Bone marrow (tissue), 2 donors: ENCODE measurements around the gene DAZAP2.
A peak's percentile ranks its signal among the peaks of the same experiment; 100 is the strongest.
"Not testable (repeated sequence)": the region's sequence is repeated elsewhere in the genome, so short reads cannot be mapped to it uniquely, and the experiment has no call there.

Experiments used
- DNase-seq, 2 donors: peaks; one replicate each; lab custom pipeline; 2025; lab: John Stamatoyannopoulos, UW

The DAZAP2 gene

GRCh38 chr12:51247523-51248206 is 9.0 kb downstream of the DAZAP2 start:
- DNase-seq = no peak

- no peak for DNase-seq
These were observed 14.7 kb downstream of the DAZAP2 start for GRCh38 chr12:51253276-51253675.

DNA sequence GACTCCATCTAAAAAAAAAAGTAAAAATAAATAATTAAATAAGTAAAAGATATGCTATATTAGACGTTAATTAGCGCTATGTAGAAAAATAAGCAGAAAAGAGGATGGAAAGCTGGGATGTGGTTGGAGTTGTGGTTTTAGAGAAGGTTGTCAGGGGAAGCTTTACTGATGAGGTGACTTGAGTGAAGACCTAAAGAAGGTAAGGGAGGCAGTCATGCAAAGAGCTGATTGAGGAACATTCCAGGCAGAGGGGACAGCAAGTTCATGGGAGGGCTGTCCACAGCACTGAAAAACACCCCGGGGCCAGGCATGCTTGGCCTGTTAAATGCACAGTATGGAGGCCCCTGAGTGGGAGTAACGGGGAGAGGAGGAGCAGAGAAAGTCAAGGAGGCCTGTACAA is 15.9 kb downstream of the DAZAP2 start:
- no peak for DNase-seq

DNA sequence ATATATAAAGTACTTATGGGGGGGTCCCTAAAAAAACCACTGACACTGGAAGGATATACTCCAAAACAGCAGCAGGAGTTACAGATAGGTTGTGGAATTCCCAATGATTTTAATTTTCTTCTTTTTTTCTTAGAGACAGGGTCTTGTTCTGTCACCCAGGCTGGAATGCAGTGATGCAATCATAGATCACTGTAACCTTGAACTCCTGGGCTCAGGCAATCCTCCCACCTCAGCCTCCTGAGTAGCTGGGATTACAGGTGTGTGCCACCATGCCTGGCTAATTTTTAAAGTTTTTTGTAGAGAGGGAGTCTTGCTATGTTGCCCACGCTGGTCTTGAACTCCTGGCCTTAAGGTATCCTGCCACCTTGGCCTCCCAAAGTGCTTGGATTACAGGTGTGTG is 21.0 kb downstream of the DAZAP2 start:
- not testable (repeated sequence) for DNase-seq

DNA sequence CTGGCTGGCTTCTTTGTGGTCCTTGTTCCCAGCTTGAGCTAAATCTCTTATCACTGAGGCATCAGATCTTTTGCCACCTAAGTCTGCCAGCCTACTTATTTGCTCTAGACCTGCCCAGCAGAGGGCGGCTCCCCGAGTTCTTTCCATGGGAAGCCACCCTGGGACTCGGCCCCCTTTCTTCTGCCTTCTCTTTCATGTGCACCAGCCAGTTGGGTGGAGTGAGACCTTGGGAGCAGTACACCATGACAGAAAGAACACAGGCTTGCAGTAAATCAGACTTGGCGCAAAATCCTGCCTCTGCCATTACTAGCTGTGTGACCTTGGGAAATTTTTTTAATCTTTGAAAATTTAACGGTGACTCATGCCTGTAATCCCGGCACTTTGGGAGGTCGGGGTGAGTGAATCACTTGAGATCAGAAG is 24.1 kb downstream of the DAZAP2 start:
- DNase-seq = peak in 1 of 2 donors; percentile 50

DNA sequence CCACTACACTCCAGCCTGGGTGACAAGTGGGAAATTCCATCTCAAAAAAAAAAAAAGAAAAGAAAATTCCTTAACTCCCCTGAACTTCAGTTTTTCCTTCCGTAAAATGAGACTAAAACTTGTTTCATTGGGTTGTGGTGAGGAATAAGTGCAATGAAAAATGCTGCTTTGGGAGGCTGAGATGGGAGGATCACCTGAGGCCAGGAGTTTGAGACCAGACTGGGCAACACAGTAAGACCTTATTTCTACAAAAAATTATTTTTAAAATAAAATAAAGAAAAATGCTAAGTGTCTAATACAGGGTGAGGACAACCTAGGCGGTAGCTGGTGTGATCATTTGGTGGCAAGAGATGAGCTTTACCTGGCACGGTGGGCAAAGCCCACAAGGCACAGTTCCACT is 24.7 kb downstream of the DAZAP2 start:
- no peak for DNase-seq

- DNase-seq = no peak
These were observed 25.7 kb downstream of the DAZAP2 start for GRCh38 chr12:51264297-51264696.

DNA sequence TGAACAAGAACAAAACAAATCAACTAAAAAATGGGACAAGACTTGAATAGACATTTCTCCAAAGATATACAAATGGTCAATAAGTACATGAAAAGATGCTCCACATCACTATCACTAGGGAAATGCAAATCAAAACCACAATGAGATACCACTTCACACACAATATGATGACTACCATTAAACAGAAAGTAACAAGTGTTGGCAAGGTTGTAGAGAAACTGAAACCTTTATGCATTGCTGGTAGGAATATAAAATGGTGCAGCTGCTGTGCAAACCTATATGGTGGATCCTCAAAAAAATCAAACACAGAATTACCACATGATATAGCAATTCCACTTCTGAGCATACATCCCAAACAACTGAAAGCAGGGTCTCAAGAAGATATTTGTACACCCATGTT is 26.4 kb downstream of the DAZAP2 start:
- no peak for DNase-seq

DNA sequence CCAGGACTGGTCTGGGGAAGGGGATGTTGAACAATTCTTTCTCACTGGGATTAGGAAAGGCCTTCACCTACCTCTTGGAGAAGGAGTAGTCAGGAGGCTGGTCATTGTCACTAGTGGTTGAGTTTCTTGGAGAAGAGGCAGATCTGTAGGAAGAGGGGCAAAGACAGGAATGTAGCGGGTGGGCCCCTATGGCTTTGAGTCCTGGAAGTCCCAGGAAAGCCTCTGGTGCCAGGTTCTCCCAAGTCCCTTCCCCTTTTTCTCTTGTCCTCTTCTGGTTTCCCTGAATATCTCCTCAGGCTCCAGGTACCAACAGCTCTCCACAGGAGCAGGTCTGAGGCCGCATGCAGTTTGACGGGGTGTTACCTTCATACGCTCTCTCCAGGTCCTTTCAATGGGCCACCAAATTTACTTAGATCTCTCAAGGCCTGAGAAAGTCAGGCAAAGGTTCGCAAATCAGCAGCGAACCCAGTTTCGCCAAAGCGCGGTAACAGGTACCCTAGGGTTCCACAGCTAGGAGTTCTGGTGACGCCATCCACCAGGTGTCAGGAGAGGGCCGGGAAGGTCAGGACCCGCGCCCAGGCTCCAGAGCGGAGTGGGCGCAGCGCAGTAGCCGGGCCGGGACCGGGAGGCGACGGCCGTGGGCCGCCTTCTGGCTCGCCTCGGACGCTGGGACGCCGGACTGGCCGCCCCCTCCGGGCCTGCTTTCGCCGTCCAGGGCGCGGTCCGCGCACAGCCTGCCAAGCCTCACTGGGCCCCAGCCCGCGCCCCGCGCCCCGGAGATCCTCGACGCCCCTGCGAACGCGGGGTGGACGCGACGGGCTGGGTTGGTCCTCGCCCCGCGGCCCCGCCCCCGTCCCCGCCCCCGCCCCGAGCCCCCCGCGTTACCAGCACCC is 30.8 kb downstream of the DAZAP2 start:
- DNase-seq = no peak

GRCh38 chr12:51270067-51270950 is 31.7 kb downstream of the DAZAP2 start, which contains the start of gene SMAGP:
SMAGP (minus strand) TSS chr12:51270415; CDS start chr12:51269278, 1,137 bp downstream.
- DNase-seq = peak in 1 of 2 donors; percentile 39

DNA sequence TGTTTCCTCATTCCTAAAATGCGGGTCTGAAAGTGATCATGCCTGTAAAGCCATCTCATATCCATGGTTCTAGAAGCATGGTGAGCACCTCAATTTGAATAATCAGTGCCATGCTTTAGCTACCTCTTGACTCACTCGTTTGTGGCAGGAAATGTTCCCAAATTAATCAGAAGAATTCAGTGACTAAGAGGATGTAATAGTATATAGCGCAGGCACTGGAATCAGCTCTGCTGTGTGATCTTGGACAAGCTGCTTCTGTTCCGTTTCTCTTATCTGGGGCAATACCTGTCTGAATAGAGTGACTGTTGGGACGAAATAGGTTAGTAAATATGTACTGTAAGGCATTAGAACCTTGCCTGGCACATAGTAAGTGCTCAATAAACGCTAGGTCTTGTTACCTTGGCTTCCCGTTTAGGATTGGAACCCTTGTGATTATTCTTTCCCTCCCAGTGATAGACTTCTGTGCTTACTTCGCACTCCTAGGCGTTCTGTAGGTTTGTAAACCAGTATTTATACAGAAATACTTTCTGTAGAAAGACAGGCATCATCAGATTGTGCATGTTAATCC is 32.4 kb downstream of the DAZAP2 start:
- DNase-seq = no peak

GRCh38 chr12:51272810-51273209 is 34.2 kb downstream of the DAZAP2 start:
- DNase-seq = not testable (repeated sequence)

DNA sequence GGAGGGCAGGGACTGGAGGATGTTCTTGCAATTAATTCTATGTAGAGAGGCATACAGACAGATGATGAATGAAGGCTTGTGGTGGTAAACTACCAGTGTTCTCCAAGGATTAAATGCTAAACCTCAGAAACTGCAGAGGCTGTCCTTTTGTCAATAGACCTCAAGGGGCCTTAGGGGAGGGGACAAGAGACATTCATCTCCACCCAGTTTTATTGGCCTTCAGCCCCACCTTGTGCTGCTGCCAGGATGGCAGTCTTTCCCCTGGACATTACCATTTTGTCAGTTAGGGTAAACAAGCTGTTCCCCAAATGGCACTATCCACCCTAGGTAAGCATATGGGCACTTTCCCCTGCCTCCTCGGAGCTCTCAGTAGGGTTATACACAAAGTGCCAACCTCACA is 36.5 kb downstream of the DAZAP2 start:
- no peak for DNase-seq

- no peak for DNase-seq
These were observed 42.7 kb downstream of the DAZAP2 start for GRCh38 chr12:51281202-51281924.

DNA sequence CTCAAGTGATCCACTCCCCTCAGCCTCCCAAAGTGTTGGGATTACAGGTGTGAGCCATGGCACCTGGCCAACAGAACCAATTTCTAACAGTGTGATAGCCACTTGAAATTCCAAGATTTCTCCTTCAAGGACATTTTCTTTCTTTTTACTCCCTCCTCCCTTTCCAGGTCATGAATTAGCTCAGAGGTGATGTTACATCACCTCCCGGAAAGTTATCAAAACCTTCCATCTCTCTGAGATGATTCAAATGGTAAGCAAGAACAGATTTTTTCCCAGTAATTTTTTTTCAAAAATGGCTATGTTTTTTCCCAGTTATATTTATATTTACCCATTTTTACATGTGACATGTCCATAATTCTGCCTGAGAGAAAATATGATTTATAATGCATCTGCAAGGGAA is 47.2 kb downstream of the DAZAP2 start:
- DNase-seq = no peak

DNA sequence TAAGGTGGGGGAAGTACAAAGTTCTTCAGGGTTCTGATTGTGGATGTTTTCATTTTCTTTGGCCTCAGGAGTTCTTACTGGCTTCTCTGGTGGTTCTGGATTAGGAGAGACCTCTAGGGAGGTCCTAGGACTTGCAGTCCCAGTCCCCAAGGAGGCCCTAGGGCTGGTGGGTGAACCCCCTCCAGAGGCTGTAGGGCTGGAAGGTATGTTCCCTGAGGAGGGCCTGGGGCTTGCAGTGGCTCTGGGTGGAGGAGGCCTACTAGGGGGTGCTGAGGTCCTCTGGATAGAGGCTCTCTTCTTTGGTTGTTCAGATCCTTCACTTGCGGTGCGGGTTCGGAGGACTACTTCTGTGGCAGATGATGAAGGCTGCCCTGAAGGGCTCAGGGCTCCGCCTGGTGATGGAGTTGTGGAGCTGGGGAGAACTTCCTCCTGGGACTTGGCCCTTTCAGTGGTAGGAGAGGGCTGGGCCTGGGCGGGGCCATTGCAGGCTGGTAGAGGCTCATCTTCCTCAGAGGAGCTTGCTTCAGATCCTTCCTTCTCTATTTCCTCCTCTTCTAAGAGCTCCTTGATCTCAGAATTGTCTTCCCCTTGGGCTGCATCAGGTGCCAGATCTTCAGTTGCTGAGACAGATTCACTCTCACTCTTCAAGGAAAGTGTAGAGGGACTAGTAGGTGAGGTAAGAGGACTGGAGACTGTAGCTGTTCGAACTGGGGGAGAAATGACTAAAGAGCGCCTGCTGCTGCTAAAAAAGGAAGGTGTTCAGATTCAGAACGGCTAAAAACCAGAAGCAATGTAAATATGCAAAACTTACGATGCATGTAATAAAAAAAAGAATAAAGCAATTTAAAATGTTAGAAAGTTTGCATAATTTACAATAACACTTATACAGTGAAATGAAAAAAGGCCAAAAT is 53.2 kb downstream of the DAZAP2 start:
- DNase-seq = peak in 1 of 2 donors; percentile 4
